Peyer's patch (tissue), 4 donors: ENCODE results near the gene STYXL2. TPM values are rescaled to one million over a fixed set of nuclear protein-coding genes. Genes with fewer than 3 reads are reported as not detected.

Experiments
- DNase-seq, 3 donors: peaks; one replicate each; pipeline ENCODE4 v3.0.0-alpha.2; 2017 to 2019
- H3K27ac ChIP-seq, 4 donors: fragments of 200-600 bp; sonication (generic); one replicate each; pipeline ENCODE4 v1.5.1; 2016 to 2019
- H3K27me3 ChIP-seq, 2 donors: fragments of 200-600 bp; sonication (generic); one replicate each; pipeline ENCODE4 v1.5.1; 2019
- H3K36me3 ChIP-seq, 3 donors: fragments of 200-600 bp; sonication (generic); one replicate each; pipeline ENCODE4 v1.5.1; 2016 to 2019
- H3K4me1 ChIP-seq, 4 donors: fragments of 200-600 bp; sonication (generic); one replicate each; pipeline ENCODE4 v1.5.1; 2016 to 2019
- H3K4me3 ChIP-seq, 4 donors: fragments of 200-600 bp; sonication (generic); 1 replicate in 3 of 4; 2 replicates in 1 of 4; pipeline ENCODE4 v1.5.1; 2016 to 2019; ENCODE audit warnings: mild to moderate bottlenecking in 1 of 4
- H3K9me3 ChIP-seq, 4 donors: fragments of 200-600 bp; sonication (generic); one replicate each; pipeline ENCODE4 v1.5.1; 2016 to 2019; ENCODE audit warnings: mild to moderate bottlenecking in 1 of 4
- POLR2A ChIP-seq, 2 donors: fragments of 450-650 bp; IDR thresholded peaks; one replicate each; pipeline ENCODE4 v1.5.1; 2017; ENCODE audit warnings: antibody characterized with exemption in 2 of 2, mild to moderate bottlenecking in 2 of 2, moderate library complexity in 2 of 2
- total RNA-seq, 4 donors: library from RNA; depleted of rRNA; stranded (reverse); fragments of >200 nt; gene quantifications; one replicate each; pipeline ENCODE4 v1.1.0, GENCODE V29; 2016
- TF ChIP-seq, protein P1 (sequence below), 6 experiments: fragments of 450-650 bp in 4 of 6; fragments of 200-600 bp in 2 of 6; sonication (generic) in 1 of 6; IDR thresholded peaks; one replicate each; pipeline ENCODE4 v1.5.1; 2017 to 2019; ENCODE audit warnings: antibody characterized with exemption in 6 of 6, mild to moderate bottlenecking in 3 of 6, moderate library complexity in 1 of 6

STYXL2 gene
- total RNA-seq, 4 donors from 2014 or later: not detected

DNA sequence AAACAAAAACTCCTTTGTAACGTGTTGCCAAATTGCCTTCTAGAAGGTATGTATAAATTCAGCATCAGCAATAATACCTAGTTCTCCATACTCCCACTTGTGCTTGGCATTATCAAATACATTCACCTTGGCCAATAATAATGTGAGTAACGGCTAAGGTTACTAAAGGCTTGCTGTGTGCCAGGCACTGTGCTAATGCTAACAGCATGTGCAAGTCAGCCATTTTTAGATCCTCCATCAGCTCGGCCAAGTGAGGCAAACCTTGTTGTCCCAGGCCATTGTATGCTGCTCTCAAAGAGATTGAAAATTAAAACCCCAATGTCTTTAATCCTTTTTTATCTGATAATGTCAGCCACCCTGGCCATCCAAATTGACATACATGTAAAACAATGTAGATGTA is 48.1 kb downstream of the STYXL2 start:
- Histone ChIP-seq H3K36me3 (no peaks in the 10 kb centered on the region), H3K27me3 (no peaks in the 10 kb centered on the region), H3K9me3 (no peaks in the 10 kb centered on the region), H3K4me3 (no peak overlapping the region), H3K4me1 (no peaks in the 10 kb centered on the region), H3K27ac (no peak overlapping the region)
- TF ChIP-seq, protein P1, sequence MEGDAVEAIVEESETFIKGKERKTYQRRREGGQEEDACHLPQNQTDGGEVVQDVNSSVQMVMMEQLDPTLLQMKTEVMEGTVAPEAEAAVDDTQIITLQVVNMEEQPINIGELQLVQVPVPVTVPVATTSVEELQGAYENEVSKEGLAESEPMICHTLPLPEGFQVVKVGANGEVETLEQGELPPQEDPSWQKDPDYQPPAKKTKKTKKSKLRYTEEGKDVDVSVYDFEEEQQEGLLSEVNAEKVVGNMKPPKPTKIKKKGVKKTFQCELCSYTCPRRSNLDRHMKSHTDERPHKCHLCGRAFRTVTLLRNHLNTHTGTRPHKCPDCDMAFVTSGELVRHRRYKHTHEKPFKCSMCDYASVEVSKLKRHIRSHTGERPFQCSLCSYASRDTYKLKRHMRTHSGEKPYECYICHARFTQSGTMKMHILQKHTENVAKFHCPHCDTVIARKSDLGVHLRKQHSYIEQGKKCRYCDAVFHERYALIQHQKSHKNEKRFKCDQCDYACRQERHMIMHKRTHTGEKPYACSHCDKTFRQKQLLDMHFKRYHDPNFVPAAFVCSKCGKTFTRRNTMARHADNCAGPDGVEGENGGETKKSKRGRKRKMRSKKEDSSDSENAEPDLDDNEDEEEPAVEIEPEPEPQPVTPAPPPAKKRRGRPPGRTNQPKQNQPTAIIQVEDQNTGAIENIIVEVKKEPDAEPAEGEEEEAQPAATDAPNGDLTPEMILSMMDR (IDR thresholded peaks at IDR 0.05): no peak
- TF ChIP-seq POLR2A (IDR thresholded peaks at IDR 0.05): no peak
- DNase-seq: no peak

Other genes starting within 250 kb of the STYXL2 start
- gene TADA1, start 217.8 kb upstream of the STYXL2 start, total RNA-seq: 10 to 100 TPM in 1 of 4 donors, 1 to 10 TPM in 3; 6.6 to 13.5 (median 8.4) TPM
- gene ILDR2, start 118.5 kb upstream of the STYXL2 start, total RNA-seq: 1 to 10 TPM in 3 of 4 donors, under 1 TPM in 1; 0.67 to 2.1 (median 1.6) TPM
- not detected for gene MAEL, start 104.8 kb upstream of the STYXL2 start, total RNA-seq
- gene GPA33, start 3.7 kb upstream of the STYXL2 start, total RNA-seq: 100 to 1,000 TPM in 3 of 4 donors, 10 to 100 TPM in 1; 15.7 to 397 (median 317) TPM
- 10 to 100 TPM; 11.5 to 23.1 (median 17.0) TPM for gene POU2F1, start 126.8 kb downstream of the STYXL2 start, total RNA-seq